Liver (tissue), 9 donors: ENCODE data around the gene EXD3. TPM values are rescaled to one million over a fixed set of nuclear protein-coding genes. Genes with fewer than 3 reads are reported as not detected.

Source experiments
- DNase-seq: peaks from one replicate; pipeline ENCODE4 v3.0.0-alpha.2; 2017; ENCODE audit warnings: low spot score
- H3K27ac ChIP-seq, 2 donors: one replicate each; pipeline ENCODE4 v1.7.0; 2013; ENCODE audit warnings: inconsistent platforms in 2 of 2, low read length in 2 of 2, control low read depth in 1 of 2, low read depth in 1 of 2, mild to moderate bottlenecking in 1 of 2
- H3K27me3 ChIP-seq, 4 donors: one replicate each; pipeline versions ENCODE4 v1.6.1 to v1.7.0; 2013; ENCODE audit warnings: low read length in 3 of 4, inconsistent platforms in 1 of 4, mild to moderate bottlenecking in 1 of 4, moderate library complexity in 1 of 4; ENCODE audit not compliant: control insufficient read depth in 4 of 4, insufficient read depth in 4 of 4
- H3K36me3 ChIP-seq, 4 donors: one replicate each; pipeline versions ENCODE4 v1.6.1 to v1.7.0; 2013; ENCODE audit warnings: low read length in 3 of 4, mild to moderate bottlenecking in 3 of 4, low read depth in 1 of 4, moderate library complexity in 1 of 4; ENCODE audit not compliant: control insufficient read depth in 4 of 4, insufficient read depth in 3 of 4
- H3K4me1 ChIP-seq, 4 donors: one replicate each; pipeline versions ENCODE4 v1.6.1 to v1.7.0; 2013; ENCODE audit warnings: low read length in 3 of 4, mild to moderate bottlenecking in 3 of 4, moderate library complexity in 1 of 4; ENCODE audit not compliant: control insufficient read depth in 4 of 4, insufficient read depth in 4 of 4
- H3K4me3 ChIP-seq, 3 donors: one replicate each; pipeline versions ENCODE4 v1.6.1 to v1.7.0; 2013; ENCODE audit warnings: low read length in 3 of 3, control low read depth in 1 of 3, low read depth in 1 of 3, mild to moderate bottlenecking in 1 of 3
- H3K9ac ChIP-seq, 2 donors: one replicate each; pipeline ENCODE4 v1.7.0; 2013; ENCODE audit warnings: low read length in 2 of 2, mild to moderate bottlenecking in 2 of 2, moderate library complexity in 2 of 2, control low read depth in 1 of 2, low read depth in 1 of 2
- H3K9me3 ChIP-seq, 4 donors: one replicate each; pipeline versions ENCODE4 v1.6.1 to v1.7.0; 2013; ENCODE audit warnings: low read length in 3 of 4; ENCODE audit not compliant: control insufficient read depth in 4 of 4
- EGR1 ChIP-seq, 2 donors: IDR thresholded peaks; 2 replicates each; pipeline ENCODE4 v1.6.1; 2016 to 2018; ENCODE audit warnings: antibody characterized with exemption in 2 of 2, low read depth in 2 of 2
- FOXA1 ChIP-seq: IDR thresholded peaks from 2 replicates; pipeline ENCODE4 v1.6.1; 2016; ENCODE audit warnings: antibody characterized with exemption
- FOXA2 ChIP-seq: IDR thresholded peaks from 2 replicates; pipeline ENCODE4 v1.6.1; 2016; ENCODE audit warnings: antibody characterized with exemption
- GABPA ChIP-seq, 2 donors: IDR thresholded peaks in 1 of 2; conservative IDR thresholded peaks in 1 of 2; 2 replicates each; pipeline ENCODE4 v1.6.1; 2016; ENCODE audit warnings: antibody characterized with exemption in 2 of 2, mild to moderate bottlenecking in 1 of 2, moderate library complexity in 1 of 2
- HNF4A ChIP-seq, 2 donors: conservative IDR thresholded peaks; 2 replicates each; pipeline ENCODE4 v1.6.1; 2016; ENCODE audit warnings: antibody characterized with exemption in 2 of 2, mild to moderate bottlenecking in 2 of 2
- HNF4G ChIP-seq: IDR thresholded peaks from 2 replicates; pipeline ENCODE4 v1.6.1; 2016; ENCODE audit warnings: antibody characterized with exemption
- JUND ChIP-seq, 2 donors: IDR thresholded peaks; 2 replicates each; pipeline ENCODE4 v1.6.1; 2016; ENCODE audit warnings: antibody characterized with exemption in 2 of 2
- MAX ChIP-seq: IDR thresholded peaks from 2 replicates; pipeline ENCODE4 v1.6.1; 2016; ENCODE audit warnings: antibody characterized with exemption
- NR2F2 ChIP-seq: IDR thresholded peaks from 2 replicates; pipeline ENCODE4 v1.6.1; 2016; ENCODE audit warnings: antibody characterized with exemption
- RAD21 ChIP-seq, 2 donors: IDR thresholded peaks; 2 replicates each; pipeline ENCODE4 v1.6.1; 2016; ENCODE audit warnings: antibody characterized with exemption in 2 of 2, mild to moderate bottlenecking in 2 of 2
- RXRA ChIP-seq, 2 donors: IDR thresholded peaks; 2 replicates each; pipeline ENCODE4 v1.6.1; 2017 to 2018; ENCODE audit warnings: antibody characterized with exemption in 2 of 2, mild to moderate bottlenecking in 1 of 2
- SP1 ChIP-seq: IDR thresholded peaks from 2 replicates; pipeline ENCODE4 v1.6.1; 2018; ENCODE audit warnings: antibody characterized with exemption, mild to moderate bottlenecking
- TAF1 ChIP-seq: conservative IDR thresholded peaks from 2 replicates; pipeline ENCODE4 v1.6.1; 2016; ENCODE audit warnings: antibody characterized with exemption, mild to moderate bottlenecking
- YY1 ChIP-seq: IDR thresholded peaks from 2 replicates; pipeline ENCODE4 v1.6.1; 2016; ENCODE audit warnings: antibody characterized with exemption, mild to moderate bottlenecking
- ZBTB33 ChIP-seq: IDR thresholded peaks from 2 replicates; pipeline ENCODE4 v1.6.1; 2016; ENCODE audit warnings: antibody characterized with exemption
- WGBS: extraction: QIAGEN DNeasy Blood & Tissue Kit; methylation state at CpG from one replicate; pipeline ENCODE4 v1.1.7; 2013; 5-methylcytosine and 5-hydroxymethylcytosine counted together
- polyA plus RNA-seq, 2 donors: library from polyadenylated mRNA; stranded (reverse) in 1 of 2; unstranded in 1 of 2; fragments of 200-250 nt in 1 of 2; fragments of >200 nt in 1 of 2; fragmentation: Nextera tagmentation in 1 of 2; extraction: Ambion mirVana in 1 of 2; gene quantifications; one replicate each; pipeline versions ENCODE4 v1.2.1 to v1.2.3, GENCODE V29; 2013 to 2015
- total RNA-seq, 2 donors: library from RNA; depleted of rRNA; stranded (reverse); fragments of >200 nt; gene quantifications; one replicate each; pipeline ENCODE4 v1.2.3, GENCODE V29; 2014
- TF ChIP-seq, protein P1 (sequence below): IDR thresholded peaks from 2 replicates; pipeline ENCODE4 v1.6.1; 2016; ENCODE audit warnings: antibody characterized with exemption, mild to moderate bottlenecking
- donor health status: healthy.
- donor health status: healthy.
- donor health status: healthy.
- donor health status: healthy.
- donor health status: healthy.

Gene EXD3
- total and polyA plus RNA-seq, 4 donors: 2.5 to 6.7 (median 3.7) TPM

- no peak overlapping the region for H3K27ac ChIP-seq
- H3K4me3 ChIP-seq: no peak overlapping the region
- no peaks in the 10 kb centered on the region for H3K27me3 ChIP-seq
- no peaks in the 10 kb centered on the region for H3K9me3 ChIP-seq
- H3K4me1 ChIP-seq: peaks cover under 1 to 5% (median 2%) of the 10 kb centered on the region in 4 donors
- no peaks in the 10 kb centered on the region for H3K36me3 ChIP-seq
- WGBS: 88% methylated on average over 27 of the region's 27 CpGs
- TF ChIP-seq HNF4G (no peak), NR2F2 (no peak), FOXA1 (no peak), EGR1 (IDR thresholded peaks at IDR 0.05; ENCODE audit: low read depth in 2 of 2) (no peak), ZBTB33 (no peak), YY1 (no peak), MAX (no peak), GABPA (IDR thresholded peaks at IDR 0.05 in 1 of 2, conservative IDR thresholded peaks at IDR 0.05 in 1 of 2) (no peak), JUND (IDR thresholded peaks at IDR 0.05) (no peak), FOXA2 (no peak)
- TF ChIP-seq, protein P1, sequence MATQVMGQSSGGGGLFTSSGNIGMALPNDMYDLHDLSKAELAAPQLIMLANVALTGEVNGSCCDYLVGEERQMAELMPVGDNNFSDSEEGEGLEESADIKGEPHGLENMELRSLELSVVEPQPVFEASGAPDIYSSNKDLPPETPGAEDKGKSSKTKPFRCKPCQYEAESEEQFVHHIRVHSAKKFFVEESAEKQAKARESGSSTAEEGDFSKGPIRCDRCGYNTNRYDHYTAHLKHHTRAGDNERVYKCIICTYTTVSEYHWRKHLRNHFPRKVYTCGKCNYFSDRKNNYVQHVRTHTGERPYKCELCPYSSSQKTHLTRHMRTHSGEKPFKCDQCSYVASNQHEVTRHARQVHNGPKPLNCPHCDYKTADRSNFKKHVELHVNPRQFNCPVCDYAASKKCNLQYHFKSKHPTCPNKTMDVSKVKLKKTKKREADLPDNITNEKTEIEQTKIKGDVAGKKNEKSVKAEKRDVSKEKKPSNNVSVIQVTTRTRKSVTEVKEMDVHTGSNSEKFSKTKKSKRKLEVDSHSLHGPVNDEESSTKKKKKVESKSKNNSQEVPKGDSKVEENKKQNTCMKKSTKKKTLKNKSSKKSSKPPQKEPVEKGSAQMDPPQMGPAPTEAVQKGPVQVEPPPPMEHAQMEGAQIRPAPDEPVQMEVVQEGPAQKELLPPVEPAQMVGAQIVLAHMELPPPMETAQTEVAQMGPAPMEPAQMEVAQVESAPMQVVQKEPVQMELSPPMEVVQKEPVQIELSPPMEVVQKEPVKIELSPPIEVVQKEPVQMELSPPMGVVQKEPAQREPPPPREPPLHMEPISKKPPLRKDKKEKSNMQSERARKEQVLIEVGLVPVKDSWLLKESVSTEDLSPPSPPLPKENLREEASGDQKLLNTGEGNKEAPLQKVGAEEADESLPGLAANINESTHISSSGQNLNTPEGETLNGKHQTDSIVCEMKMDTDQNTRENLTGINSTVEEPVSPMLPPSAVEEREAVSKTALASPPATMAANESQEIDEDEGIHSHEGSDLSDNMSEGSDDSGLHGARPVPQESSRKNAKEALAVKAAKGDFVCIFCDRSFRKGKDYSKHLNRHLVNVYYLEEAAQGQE: no peak
- H3K9ac ChIP-seq: no peak overlapping the region
- DNase-seq: no peak
Measured at GRCh38 chr9:137428841-137429545, 6.0 kb upstream of the EXD3 start.

DNA sequence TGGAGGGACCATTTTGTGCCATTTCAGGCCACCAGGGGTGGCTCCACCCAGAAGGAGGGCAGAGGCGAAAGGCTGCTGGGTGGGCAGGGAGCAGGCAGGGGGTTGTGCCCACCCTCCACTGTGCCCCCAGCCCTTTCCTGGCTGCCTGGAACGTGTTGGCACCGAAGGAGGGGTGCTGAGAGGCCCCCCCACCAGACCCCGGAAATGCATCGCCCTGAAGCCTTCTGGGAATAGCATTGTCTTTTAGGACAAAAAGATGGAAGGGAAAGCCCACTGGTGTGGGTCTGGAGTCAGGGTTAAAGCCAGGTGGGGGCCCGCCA, 5.3 kb upstream of the EXD3 start:
- 87% methylated on average over 6 of the region's 6 CpGs for WGBS

More for the DNA sequence above, 5.3 kb upstream of the EXD3 start:
- DNase-seq: no peak
- Histone ChIP-seq H3K9me3 (no peaks in the 10 kb centered on the region), H3K27ac (no peak overlapping the region), H3K4me1 (peaks cover 2 to 8% (median 5%) of the 10 kb centered on the region in 4 donors), H3K9ac (no peak overlapping the region), H3K36me3 (no peaks in the 10 kb centered on the region), H3K4me3 (no peak overlapping the region), H3K27me3 (no peaks in the 10 kb centered on the region)
- TF ChIP-seq GABPA (IDR thresholded peaks at IDR 0.05 in 1 of 2, conservative IDR thresholded peaks at IDR 0.05 in 1 of 2) (no peak), NR2F2 (no peak), MAX (no peak), RXRA (IDR thresholded peaks at IDR 0.05) (no peak), RAD21 (IDR thresholded peaks at IDR 0.05) (no peak), YY1 (no peak), HNF4G (no peak), HNF4A (conservative IDR thresholded peaks at IDR 0.05) (no peak), ZBTB33 (no peak), JUND (IDR thresholded peaks at IDR 0.05) (no peak), SP1 (no peak), FOXA2 (no peak), TAF1 (no peak)
- TF ChIP-seq, protein P1: no peak
